HG03378 (cell line): ENCODE data around the gene HSH2D.
"Not testable (repeated sequence)": the region's sequence is repeated elsewhere in the genome, so short reads cannot be mapped to it uniquely, and the experiment has no call there.

Experiments used
- ATAC-seq: cut with Tn5 transposase; IDR thresholded peaks from one replicate; pipeline ENCODE4 v1.9.1; 2021; ENCODE audit warnings: mild to moderate bottlenecking, moderate library complexity; ENCODE audit not compliant: unreplicated experiment

The HSH2D gene

DNA sequence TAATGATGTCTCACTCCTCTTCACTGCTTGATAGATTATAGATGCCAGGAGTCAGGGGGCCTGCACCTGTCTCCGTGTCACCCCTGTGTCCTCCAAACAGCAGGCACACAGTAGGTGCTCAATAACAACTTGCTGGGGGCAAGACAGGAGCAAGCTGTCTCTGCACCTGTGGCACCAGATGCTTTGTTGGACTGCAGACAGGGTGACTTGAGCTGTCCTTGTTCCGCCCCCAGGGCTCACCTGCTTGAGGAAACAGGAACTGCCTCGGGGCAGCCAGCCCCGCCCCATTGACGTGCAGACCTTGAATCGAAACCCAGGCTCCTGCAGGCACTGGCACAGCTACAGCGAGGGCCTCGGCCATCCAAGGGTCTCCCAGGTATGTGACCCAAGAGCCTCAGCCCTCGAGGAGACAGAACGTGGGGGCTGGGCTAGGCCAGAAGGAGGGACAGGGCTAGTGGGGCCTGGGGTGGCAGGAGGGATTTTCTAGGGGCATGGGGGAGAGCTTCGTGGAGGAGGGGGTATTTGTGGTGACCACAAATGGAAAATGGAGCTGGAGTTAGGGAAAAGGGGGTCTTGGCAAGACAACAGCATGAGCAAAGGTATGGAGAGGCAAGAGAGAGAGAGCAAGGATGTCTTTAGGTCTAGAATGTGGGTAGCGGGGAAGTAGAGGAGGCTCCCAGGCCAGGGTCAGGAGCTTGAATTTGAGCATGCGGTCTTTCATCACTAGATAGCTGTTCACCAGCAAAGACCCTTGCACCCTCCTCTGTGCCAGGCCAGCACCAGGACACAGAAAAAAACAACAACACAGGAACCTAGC lies at the start of gene HSH2D:
Gene HSH2D, plus strand, starts transcription at position 287 of the 817 bp plus-strand sequence. CDS start 5,066 bp downstream, outside the sequence.
- ATAC-seq = peak; percentile 57

DNA sequence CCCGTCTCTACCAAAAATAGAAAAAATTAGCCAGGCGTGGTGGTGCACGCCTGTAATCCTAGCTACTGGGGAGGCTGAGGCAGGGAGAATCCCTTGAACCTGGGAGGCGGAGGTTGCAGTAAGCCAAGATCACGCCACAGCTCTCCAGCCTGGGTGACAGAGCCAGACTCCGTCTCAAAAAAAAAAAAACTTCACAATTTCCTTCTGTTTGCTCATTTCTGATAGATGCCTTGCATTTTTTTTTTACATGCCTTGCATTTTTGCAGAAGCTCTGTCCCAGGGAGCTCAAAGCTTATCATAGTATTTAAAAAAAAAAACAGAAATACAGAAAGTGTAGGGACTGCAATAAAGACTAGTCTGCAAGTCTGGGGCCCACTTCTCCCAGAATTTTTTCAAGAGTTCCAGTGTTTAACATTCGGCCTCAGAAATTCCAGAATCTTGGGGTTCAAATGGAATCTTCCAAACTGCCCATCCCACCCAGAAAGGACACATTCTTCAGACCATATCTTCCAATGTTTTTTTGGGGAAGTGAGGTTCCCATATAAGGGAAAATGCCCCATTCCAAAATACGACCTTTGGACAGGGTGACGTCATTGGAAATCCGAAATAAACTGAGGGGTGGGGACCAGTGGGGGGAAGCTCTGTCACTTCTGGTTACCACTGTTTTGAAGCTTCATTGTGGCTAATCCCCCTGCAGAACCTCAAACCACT lies 49.0 kb upstream of the HSH2D start:
- no peak for ATAC-seq

GRCh38 chr19:16095071-16095571 lies 48.4 kb upstream of the HSH2D start:
- no peak for ATAC-seq

DNA sequence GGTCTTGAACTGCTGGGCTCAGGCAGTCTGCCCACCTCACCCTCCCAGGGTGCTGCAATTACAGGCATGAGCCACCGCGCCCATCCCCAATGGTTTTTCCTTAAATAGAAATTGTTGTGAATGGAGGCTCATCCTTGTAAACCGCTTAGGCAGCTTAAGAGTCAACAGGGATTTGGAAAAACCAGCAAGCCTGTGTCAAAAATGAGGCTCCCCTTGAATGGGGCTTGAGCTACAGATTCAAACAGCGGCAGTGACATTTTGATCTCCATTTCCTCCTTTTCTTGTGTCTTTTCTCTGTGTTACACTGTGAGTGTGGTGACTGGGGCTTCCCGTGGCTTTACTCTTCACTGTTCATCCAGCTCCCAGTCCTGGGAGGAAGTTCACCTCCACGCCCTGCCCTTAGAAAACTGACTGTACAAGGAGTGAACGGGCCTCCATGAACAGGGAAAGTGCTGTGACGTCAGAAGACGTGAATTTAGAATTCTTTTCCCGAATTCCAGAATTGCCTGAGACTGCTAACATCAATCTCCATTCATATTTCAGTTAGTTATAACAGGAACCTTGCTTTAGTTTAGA lies 47.1 kb upstream of the HSH2D start:
- ATAC-seq = no peak

- no peak for ATAC-seq
Observed at GRCh38 chr19:16098416-16098768, 45.1 kb upstream of the HSH2D start.

DNA sequence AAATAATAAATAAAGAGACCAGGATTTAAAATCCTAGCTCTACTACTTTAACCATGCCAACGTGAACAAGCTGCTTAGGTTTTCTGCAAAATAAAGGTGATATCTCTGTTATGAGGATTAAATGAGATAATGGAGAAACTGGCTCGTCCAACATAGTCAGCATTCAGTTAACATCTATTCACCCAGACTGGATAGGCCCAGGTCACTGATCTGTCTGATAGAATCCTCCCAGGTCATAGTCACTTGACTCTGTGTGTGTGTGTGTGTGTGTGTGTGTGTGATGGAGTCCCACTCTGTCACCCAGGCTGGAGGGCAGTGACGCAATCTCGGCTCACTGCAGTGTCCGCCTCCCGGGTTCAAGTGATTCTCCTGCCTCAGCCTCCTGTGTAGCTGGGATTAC lies 44.7 kb upstream of the HSH2D start:
- ATAC-seq = no peak

DNA sequence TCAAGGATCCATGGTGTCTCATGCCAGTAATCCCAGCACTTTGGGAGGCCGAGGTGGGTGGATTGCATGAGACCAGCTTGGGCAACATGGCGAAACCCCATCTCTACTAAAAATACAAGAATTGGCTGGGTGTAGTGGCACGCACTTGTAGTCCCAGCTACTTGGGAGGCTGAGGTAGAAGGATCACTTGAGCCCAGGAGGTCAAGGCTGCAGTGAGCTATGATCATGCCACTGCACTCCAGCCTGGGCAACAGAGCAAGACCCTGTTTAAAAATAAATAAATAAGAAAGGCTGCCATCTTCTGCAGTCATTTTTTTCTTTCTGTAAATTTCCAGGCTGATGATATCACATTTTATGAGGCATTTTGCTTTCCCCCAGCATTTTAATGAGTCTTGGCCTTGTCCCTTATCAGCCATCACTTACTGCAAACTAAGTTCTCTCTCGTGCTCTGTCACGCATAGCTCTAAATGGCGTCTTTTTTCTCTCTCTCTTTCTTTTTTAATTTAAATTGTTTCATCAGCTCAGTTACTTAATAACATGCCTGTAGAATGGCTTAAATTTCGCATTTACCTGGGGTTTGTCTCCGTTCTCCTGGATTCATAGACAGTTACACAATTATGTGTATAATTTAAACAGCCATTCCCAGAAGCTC lies 44.0 kb upstream of the HSH2D start:
- ATAC-seq = not testable (repeated sequence)

GRCh38 chr19:16100524-16100923 lies 43.0 kb upstream of the HSH2D start:
- no peak for ATAC-seq

GRCh38 chr19:16104722-16105121 lies 38.8 kb upstream of the HSH2D start:
- ATAC-seq = no peak

GRCh38 chr19:16106121-16106520 lies 37.4 kb upstream of the HSH2D start:
- no peak for ATAC-seq

DNA sequence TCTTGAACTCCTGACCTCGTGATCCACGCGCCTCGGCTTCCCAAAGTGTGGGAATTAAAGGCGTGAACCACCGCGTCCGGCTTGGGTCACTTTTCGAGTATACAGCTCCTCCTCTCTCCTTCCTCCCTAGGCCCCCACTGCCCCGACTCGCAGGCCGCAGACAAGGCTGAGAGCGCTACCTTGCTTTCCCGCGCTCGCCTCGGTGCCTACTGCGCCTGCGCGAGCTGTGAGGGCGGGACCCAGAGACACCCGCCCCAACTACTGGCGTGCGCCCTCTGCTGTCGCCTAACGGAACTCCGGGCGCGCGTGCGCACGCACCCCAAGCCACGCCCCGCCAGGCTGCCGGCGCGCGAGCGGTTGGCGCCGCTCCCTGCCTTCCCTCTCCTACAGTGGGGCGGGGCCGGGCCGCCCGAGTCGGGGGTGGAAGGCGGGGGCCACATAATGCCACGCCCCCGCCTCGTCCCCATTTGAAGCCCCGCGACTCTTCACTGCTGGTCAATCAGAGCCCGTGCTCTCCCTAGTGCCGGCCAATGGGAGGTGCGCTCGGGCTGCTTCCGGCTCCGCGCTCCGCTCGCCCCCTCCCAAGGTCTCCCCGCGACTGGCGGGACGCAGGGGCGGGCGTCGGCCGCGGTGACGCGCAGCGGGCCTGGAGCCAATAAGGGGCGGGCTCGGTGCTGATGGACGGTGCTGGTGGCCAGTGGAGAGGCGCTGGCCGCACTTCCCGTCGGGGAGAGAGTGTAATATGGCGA lies 32.2 kb upstream of the HSH2D start, which contains the start of gene RAB8A:
Gene RAB8A, plus strand, starts transcription at position 730 of the 749 bp plus-strand sequence. Its CDS starts 13 bp downstream, at position 743.
- peak; percentile 82 for ATAC-seq

- ATAC-seq = no peak
Observed at GRCh38 chr19:16111909-16112752, 31.4 kb upstream of the HSH2D start.

GRCh38 chr19:16112778-16113177 lies 30.7 kb upstream of the HSH2D start:
- no peak for ATAC-seq

- no peak for ATAC-seq
Observed at GRCh38 chr19:16113727-16114126, 29.8 kb upstream of the HSH2D start.

GRCh38 chr19:16115301-16116039 lies 28.0 kb upstream of the HSH2D start:
- no peak for ATAC-seq

DNA sequence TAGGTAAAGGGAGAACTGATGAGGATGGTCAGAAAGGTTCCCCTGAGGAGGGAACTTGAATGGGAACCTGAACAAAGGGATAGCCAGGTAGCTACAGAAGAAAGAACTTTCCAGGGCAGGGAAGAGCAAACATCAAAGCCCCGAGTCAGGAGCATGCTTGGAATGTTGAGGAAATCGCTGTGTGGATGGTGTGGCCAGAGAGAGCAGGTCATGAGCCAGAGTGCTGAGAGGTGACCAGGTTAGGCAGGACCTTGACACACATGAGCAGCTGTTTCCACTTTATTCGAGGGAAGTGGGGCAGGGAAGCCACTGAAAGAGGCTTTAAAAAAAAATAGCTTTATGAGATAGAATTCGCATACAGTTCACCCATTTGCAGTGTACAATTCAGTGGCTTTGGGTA lies 27.4 kb upstream of the HSH2D start:
- no peak for ATAC-seq

DNA sequence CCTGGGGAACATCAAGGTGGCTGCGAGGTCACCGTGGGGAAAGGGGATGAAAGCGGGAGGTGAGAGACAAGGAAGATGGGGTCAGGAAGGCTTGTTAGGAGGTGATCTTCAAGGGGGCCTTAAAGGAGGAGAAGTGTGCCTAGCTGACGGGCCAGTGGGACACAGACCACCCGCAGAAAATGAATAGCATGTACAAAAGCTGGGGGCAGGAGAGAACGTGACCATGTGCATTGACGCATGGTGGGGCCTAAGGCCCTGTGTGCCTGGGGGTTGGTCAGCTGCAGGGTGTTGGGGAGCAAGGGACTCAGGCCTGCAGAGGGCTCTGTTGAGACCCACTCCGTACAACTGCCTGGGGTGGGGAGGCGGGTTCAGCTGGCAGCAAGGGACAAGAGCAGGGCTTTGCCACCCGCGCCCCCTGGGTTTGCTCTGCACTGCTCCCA lies 25.9 kb upstream of the HSH2D start:
- ATAC-seq = no peak

- peak; percentile 73 for ATAC-seq
Observed at GRCh38 chr19:16118489-16119033, 24.9 kb upstream of the HSH2D start.
